GM12873 (cell line): Measurements from ENCODE around the gene CUX1.

Source experiments
- TF ChIP-seq, protein P1 (sequence below): IDR thresholded peaks from 2 replicates; pipeline ENCODE4 v1.5.1; 2012; ENCODE audit warnings: low read depth, mild to moderate bottlenecking, moderate library complexity, low read length, control low read depth; ENCODE audit not compliant: insufficient read depth; ENCODE audit errors: missing control alignments

Gene CUX1

DNA sequence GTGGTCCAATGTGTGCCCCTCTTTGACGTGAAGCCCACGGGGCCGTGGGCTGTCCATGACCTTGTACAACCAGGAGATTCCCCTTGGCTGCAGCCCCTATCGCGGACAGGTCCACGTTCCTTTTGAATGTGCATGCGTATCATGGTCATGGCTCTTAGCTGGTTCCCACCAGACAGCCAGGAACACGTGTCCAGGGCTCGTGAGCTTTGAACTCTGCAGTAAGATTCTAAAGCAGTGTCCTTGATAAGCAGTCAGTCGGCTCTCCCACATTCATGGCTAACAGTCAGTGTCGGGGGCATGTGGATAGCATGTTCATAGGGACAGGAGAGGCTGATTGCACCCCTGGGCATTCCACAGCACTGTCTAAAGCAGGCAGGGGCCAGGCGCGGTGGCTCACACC is 393.4 kb downstream of the CUX1 start:
- TF ChIP-seq, protein P1, sequence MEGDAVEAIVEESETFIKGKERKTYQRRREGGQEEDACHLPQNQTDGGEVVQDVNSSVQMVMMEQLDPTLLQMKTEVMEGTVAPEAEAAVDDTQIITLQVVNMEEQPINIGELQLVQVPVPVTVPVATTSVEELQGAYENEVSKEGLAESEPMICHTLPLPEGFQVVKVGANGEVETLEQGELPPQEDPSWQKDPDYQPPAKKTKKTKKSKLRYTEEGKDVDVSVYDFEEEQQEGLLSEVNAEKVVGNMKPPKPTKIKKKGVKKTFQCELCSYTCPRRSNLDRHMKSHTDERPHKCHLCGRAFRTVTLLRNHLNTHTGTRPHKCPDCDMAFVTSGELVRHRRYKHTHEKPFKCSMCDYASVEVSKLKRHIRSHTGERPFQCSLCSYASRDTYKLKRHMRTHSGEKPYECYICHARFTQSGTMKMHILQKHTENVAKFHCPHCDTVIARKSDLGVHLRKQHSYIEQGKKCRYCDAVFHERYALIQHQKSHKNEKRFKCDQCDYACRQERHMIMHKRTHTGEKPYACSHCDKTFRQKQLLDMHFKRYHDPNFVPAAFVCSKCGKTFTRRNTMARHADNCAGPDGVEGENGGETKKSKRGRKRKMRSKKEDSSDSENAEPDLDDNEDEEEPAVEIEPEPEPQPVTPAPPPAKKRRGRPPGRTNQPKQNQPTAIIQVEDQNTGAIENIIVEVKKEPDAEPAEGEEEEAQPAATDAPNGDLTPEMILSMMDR: no peak

DNA sequence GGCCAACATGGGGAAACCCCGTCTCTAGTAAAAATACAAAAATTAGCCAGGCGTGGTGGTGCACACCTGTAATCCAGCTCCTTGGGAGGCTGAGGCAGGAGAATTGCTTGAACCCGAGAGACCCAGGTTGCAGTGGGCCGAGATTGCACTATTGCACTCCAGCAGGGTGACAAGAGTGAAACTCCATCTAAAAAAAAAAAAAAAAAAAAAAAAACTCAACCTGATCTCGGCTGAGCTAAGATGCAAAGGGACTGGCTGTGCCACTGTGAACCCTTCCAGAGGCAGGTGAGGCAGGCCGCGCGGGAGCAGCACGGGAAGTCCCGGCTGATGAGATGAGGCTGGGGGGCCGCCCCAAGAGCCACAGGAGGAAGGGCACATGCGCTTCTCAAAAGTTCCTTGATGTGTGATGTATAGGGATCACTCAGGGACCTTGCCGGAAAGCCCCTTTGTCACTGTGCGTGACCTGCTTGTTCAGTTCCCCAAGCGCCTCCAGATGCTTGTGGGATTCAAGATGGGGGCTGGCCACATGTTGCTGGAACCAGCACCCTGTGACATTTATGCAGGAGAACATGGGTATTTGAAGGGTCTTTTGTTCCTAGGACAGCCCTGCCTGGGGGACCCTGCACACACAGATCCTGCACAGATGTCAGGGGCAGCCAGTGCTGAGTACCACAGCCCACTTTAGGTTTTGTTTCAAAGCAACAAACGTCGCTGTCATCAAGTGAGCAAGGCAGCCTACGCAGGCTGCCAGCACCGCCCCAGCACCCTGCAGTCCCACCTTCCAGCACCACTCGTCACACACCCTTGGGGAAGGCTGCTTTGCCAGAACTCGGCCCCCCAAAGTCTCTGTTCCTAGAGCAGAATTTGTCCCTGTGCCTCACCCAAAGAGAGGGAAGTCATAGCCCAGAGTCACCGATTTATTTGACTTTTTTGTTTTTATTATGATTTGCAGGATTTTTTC is 394.4 kb downstream of the CUX1 start:
- TF ChIP-seq, protein P1: no peak

DNA sequence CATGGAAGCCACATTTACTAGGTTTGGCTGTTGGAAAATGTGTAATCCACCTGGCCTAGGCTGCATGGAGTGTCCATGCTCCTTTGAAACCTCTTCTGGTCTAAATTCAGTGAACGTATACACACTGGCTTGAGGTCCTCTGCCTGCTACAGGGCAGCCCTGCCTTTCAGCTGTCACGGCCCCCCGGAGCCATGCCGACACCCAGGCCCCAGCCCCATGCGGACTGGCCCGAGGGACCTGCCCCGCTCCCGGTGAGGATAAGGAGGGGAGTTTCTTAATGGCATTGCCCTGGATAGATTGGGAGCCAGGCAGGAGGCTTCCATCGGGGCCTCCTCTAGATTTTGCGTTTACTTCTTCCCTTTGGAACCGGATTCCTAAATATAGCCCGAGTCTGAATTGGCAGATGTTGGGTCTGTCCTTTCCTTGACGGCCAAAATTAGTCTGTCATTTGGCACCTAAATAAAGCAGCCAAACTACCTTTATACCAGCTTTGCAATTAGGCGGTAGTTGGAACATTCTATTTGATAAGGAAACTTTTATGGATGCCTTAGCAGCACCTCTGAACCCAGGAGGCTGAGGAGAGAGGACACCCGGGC is 397.1 kb downstream of the CUX1 start:
- TF ChIP-seq, protein P1: no peak

DNA sequence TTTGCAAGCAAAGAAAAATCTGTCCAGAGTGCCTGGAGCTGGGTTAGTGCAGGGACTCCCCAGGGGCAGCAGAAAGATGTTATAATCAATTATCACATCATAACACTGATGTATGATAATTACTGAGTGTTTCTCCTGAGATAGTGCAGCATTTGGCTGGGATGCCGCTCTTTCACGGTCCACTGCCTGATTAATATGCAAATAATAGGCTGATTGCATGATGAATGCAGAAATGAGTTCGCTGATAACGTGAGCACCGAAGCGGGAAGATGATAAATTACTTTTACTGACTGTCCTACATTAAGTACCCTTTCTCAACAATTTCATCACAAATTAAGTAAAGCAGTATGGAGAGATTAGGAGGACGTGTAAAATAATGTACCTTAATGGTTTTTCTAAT is 397.8 kb downstream of the CUX1 start:
- TF ChIP-seq, protein P1: no peak

DNA sequence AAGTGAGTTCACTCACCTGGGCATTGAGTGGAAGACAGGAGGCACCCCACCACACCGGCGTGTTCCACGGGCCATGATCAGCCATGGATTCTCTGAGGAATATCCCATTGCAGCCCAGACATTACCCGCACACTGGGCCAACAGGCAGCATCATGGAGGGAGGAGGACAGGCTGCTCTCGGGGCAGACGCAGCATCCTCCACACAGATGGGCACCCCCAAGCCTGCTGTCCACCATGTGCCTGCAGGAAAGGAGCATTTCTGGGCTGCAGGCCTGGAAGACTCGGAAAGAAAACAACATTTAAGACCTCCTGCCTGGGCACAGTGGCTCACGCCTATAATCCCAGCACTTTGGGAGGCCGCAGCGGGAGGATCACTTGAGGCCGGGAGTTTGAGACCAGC is 398.3 kb downstream of the CUX1 start:
- TF ChIP-seq, protein P1: no peak

DNA sequence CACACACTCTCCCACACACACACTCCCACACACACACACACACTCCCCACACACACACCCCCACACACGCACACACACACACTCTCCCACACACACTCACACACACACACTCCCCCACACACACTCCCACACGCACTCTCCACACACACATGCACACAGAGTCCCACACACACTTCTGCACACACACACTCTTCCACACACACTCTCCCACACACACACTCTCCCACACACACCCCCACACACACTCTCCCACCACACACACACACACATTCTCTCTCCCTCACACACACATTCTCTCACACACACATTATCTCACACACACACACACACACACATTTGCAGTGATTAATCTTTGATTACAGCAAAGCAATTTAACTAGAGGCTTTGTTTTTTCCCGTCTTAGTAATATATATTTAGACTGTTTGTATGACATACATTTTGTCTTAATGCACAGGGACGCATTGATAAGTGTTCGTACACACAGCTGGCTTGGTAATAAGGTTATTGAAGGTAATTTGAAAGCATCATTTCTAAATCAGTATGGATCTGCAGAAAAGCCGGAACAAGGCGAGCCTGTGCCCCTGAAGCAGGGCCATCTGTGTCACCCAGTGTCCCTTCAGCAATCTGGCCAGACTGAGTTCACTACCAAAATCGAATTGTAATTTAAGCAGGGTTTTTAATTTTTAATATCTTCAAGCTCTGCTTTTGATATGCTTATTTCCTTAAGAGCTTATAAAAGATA is 399.3 kb downstream of the CUX1 start:
- TF ChIP-seq, protein P1: no peak
